ENCODE results near the gene GIT1. TPM values are rescaled to one million over a fixed set of nuclear protein-coding genes. Genes with fewer than 3 reads are reported as not detected.

GIT1 gene
- total RNA-seq, 1 donor from 2014 or later, result 37.1 TPM

GRCh38 chr17:29615492-29616299 is 26.2 kb upstream of the GIT1 start:
- peak; percentile 79 for DNase-seq (ENCODE audit: low spot score)

- DNase-seq (ENCODE audit: low spot score), result peak; percentile 65
These were observed 25.6 kb upstream of the GIT1 start for GRCh38 chr17:29615048-29615385.

- DNase-seq (ENCODE audit: low spot score), result no peak
These were observed 25.1 kb upstream of the GIT1 start for GRCh38 chr17:29614349-29615047.

- DNase-seq (ENCODE audit: low spot score), result no peak
These were observed 24.4 kb upstream of the GIT1 start for GRCh38 chr17:29613856-29614255.

- peak; percentile 95 for DNase-seq (ENCODE audit: low spot score)
These were observed 23.9 kb upstream of the GIT1 start for GRCh38 chr17:29613352-29613837.

GRCh38 chr17:29612404-29613280 is 23.2 kb upstream of the GIT1 start:
- DNase-seq (ENCODE audit: low spot score), result no peak

- no peak for DNase-seq (ENCODE audit: low spot score)
These were observed 22.6 kb upstream of the GIT1 start for GRCh38 chr17:29612094-29612403.

GRCh38 chr17:29611351-29612093 is 22.1 kb upstream of the GIT1 start:
- no peak for DNase-seq (ENCODE audit: low spot score)

GRCh38 chr17:29610395-29610794 is 20.9 kb upstream of the GIT1 start:
- no peak for DNase-seq (ENCODE audit: low spot score)

- no peak for DNase-seq (ENCODE audit: low spot score)
These were observed 19.5 kb upstream of the GIT1 start for GRCh38 chr17:29608986-29609385.

GRCh38 chr17:29607557-29608195 is 18.2 kb upstream of the GIT1 start:
- DNase-seq (ENCODE audit: low spot score), result no peak

- DNase-seq (ENCODE audit: low spot score), result no peak
These were observed 13.7 kb upstream of the GIT1 start for GRCh38 chr17:29603109-29603674.

- DNase-seq (ENCODE audit: low spot score), result no peak
These were observed 8.1 kb upstream of the GIT1 start for GRCh38 chr17:29597361-29598172.

GRCh38 chr17:29596811-29597210 is 7.4 kb upstream of the GIT1 start:
- DNase-seq (ENCODE audit: low spot score), result no peak

- DNase-seq (ENCODE audit: low spot score), result no peak
These were observed 6.7 kb upstream of the GIT1 start for GRCh38 chr17:29595943-29596774.

GRCh38 chr17:29595107-29595942 is 5.9 kb upstream of the GIT1 start:
- no peak for DNase-seq (ENCODE audit: low spot score)

- DNase-seq (ENCODE audit: low spot score), result no peak
These were observed 5.2 kb upstream of the GIT1 start for GRCh38 chr17:29594519-29595090.
